ENCODE measurements around the gene CCDC82.

Gene CCDC82

GRCh38 chr11:96303064-96303463 is 86.6 kb downstream of the CCDC82 start:
- no peak for DNase-seq
